A673 (cell line): ENCODE data around the gene RAB18.

Experiments used
- CTCF ChIP-seq: fragments of 300-800, 200-600 bp; sonication (generic); conservative IDR thresholded peaks from 2 replicates; pipeline ENCODE4 v1.5.1; 2017; ENCODE audit warnings: low read depth, mild to moderate bottlenecking, antibody characterized with exemption, low read length, moderate library complexity, mixed read lengths
- EZH2 ChIP-seq: fragments of 200-600 bp; sonication (generic); IDR thresholded peaks from 2 replicates; pipeline ENCODE4 v1.6.1; 2017; ENCODE audit warnings: borderline replicate concordance, low read depth, mild to moderate bottlenecking, mixed read lengths, antibody characterized with exemption, low read length; ENCODE audit not compliant: poor library complexity, severe bottlenecking

- no peak for TF ChIP-seq CTCF
- no peak for TF ChIP-seq EZH2
Observed at GRCh38 chr10:27512548-27512947, 8.4 kb downstream of the RAB18 start.
